GM12873 (cell line): ENCODE data around the gene ATP2A3.

Experiments used
- TF ChIP-seq, protein P1 (sequence below): IDR thresholded peaks from 2 replicates; pipeline ENCODE4 v1.5.1; 2012; ENCODE audit warnings: low read depth, mild to moderate bottlenecking, moderate library complexity, low read length, control low read depth; ENCODE audit not compliant: insufficient read depth; ENCODE audit errors: missing control alignments

ATP2A3 gene

GRCh38 chr17:4006745-4007211, 42.5 kb upstream of the ATP2A3 start:
- TF ChIP-seq, protein P1, sequence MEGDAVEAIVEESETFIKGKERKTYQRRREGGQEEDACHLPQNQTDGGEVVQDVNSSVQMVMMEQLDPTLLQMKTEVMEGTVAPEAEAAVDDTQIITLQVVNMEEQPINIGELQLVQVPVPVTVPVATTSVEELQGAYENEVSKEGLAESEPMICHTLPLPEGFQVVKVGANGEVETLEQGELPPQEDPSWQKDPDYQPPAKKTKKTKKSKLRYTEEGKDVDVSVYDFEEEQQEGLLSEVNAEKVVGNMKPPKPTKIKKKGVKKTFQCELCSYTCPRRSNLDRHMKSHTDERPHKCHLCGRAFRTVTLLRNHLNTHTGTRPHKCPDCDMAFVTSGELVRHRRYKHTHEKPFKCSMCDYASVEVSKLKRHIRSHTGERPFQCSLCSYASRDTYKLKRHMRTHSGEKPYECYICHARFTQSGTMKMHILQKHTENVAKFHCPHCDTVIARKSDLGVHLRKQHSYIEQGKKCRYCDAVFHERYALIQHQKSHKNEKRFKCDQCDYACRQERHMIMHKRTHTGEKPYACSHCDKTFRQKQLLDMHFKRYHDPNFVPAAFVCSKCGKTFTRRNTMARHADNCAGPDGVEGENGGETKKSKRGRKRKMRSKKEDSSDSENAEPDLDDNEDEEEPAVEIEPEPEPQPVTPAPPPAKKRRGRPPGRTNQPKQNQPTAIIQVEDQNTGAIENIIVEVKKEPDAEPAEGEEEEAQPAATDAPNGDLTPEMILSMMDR: no peak

DNA sequence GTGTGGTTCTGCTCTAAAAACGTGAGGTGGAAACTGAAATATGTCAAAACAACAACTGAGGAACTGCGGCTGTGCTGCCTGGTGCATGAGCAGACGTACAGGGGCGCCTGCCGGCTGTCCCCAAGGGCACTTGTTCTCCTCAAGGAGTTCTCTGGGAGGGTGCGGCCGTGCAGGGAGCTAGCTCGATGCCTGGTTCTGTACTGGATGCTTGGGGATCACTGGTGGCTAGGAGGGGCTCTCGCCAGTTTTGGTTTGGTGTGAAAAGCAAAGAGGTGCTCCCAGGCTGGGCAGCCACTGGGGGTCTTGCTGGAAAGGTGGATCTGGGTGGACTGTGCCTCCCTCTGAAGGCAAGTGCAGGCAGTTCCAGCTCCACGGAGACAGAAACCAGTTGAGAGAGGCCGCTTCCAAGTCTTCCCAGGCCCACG, 41.9 kb upstream of the ATP2A3 start:
- TF ChIP-seq, protein P1: no peak

- TF ChIP-seq, protein P1: no peak
These were observed 41.3 kb upstream of the ATP2A3 start for GRCh38 chr17:4005296-4006164.

DNA sequence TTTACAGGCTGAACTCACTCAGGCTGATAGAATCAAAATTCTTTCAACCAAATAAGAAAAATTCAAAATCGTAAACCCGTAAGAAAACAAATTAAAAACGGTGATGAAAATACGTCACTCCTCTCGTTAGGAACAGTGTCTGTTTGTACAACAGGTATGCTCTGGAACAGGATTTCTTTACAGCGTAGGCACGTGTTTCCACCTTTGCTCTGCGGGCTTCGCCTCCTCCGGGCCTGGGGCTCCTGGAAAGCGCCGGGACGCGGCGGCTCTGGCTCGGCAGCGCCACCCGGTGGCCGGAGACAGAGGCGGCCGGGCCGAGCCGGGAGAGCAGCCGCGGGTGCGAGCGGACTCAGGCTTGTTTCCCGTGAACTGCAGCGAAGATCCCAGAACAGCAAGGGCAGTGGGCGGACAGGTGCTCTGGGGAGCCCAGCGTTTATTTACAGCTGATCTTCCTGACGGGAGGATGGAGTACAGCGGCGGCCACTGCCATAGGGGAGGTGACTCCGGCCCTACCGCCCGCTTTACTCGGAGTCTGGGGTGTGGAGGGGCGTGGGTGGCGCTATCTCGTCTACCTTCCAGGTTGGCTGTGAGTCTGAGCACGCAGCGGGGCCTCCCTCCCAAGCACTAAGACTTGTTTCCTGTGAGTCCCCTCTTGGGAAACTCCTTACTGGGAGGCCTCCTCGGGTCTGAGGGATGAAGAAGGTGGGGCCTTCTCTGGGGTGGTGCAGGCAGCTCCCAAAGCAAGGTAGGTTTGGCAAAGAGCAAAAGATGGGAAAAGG, 40.5 kb upstream of the ATP2A3 start:
- TF ChIP-seq, protein P1: peak; percentile 87

DNA sequence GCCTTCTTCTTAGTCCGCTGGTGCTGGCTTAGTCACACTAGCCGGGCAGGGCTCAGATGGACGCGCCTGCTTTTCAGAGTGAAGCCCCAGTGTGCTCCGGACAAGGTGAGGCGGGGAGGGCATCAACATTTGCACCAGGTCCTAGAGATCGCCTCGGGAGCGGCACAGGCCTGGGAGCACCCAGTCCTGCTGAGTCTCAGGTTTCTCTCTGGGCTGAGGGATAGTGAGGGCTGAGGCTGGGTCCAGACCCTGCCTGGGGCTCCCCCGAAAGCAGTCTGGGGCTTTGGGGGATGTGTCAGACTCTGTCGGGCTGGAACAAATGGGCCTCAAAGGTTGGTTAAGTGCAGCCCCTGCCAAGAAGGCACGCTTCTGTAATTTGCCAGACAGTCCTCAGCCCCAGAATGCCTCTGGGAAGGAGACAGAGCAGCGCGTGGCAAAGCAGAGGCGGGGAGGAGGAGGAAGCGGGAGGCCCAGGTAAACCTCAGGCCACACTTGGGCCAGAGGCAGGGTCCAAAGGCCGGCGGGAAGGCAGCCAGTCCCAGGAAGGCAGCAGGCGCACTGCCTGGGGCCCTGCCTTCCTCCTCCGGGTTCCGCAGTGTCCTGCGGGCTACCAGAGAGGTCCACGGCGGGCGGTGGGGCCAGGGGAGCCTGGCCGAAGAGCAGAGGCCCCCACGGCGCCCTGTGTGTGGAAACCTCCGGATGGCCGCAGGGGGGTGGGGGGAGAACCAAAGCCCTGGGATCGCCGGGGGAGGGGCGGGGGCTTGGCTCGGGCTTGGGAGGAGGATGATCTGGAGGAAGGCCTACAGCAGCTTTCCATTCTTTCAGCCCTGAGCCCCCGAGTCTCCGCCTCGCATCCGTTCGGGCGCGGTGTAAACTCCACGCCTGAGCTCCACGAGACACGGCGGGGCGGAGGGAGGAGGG, 39.5 kb upstream of the ATP2A3 start:
- TF ChIP-seq, protein P1: no peak

DNA sequence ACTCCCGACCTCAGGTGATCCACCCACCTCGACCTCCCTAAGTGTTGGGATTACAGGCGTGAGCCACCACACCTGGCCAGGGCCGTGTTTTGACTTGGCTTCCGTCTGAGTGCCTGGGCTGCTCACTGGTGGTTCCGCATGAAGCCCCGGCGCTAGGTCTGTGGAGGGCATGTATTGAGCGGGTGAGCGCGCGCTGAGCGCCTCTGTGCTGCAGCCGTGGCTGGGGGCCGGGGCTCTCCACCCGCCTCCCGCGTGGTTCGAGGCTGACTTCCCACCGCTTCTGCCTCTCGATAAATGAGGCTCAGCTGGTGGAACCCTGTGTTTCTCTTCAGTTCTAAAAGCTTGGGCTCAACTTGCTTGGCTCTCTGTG, 38.9 kb upstream of the ATP2A3 start:
- TF ChIP-seq, protein P1: no peak
